GM19455 (cell line): ENCODE data around the gene PFN3.

Experiments used
- ATAC-seq: cut with Tn5 transposase; IDR thresholded peaks from one replicate; pipeline ENCODE4 v1.9.1; 2021; ENCODE audit not compliant: unreplicated experiment

Gene PFN3

GRCh38 chr5:177399997-177400868 is at the start of gene PFN3:
Gene PFN3 (minus strand): TSS chr5:177400661. CDS start chr5:177400576, 85 bp downstream.
- ATAC-seq, result no peak

- no peak for ATAC-seq
Observed at GRCh38 chr5:177449140-177450061, 48.9 kb upstream of the PFN3 start.

GRCh38 chr5:177448244-177448950 is 47.9 kb upstream of the PFN3 start:
- no peak for ATAC-seq

GRCh38 chr5:177447611-177448243 is 47.3 kb upstream of the PFN3 start:
- ATAC-seq, result no peak

GRCh38 chr5:177447066-177447610 is 46.7 kb upstream of the PFN3 start:
- ATAC-seq, result peak; percentile 28

- peak; percentile 52 for ATAC-seq
Observed at GRCh38 chr5:177446200-177447065, 46.0 kb upstream of the PFN3 start, which contains the start of gene PRR7. Gene PRR7 (plus strand): TSS chr5:177446814. CDS start chr5:177455068, 8,254 bp downstream.

- no peak for ATAC-seq
Observed at GRCh38 chr5:177445917-177446199, 45.4 kb upstream of the PFN3 start.

GRCh38 chr5:177445052-177445916 is 44.8 kb upstream of the PFN3 start:
- no peak for ATAC-seq

- no peak for ATAC-seq
Observed at GRCh38 chr5:177444106-177445051, 43.9 kb upstream of the PFN3 start.

- no peak for ATAC-seq
Observed at GRCh38 chr5:177443144-177443983, 42.9 kb upstream of the PFN3 start.

GRCh38 chr5:177442066-177442826 is 41.8 kb upstream of the PFN3 start:
- no peak for ATAC-seq

- ATAC-seq, result no peak
Observed at GRCh38 chr5:177440990-177441780, 40.7 kb upstream of the PFN3 start.

GRCh38 chr5:177440211-177440989 is 39.9 kb upstream of the PFN3 start:
- no peak for ATAC-seq

GRCh38 chr5:177439518-177440053 is 39.1 kb upstream of the PFN3 start:
- ATAC-seq, result no peak
